ENCODE measurements around the gene GPATCH3.

GPATCH3 gene

GRCh38 chr1:26921126-26921539 lies 20.9 kb upstream of the GPATCH3 start:
- POLR2A ChIA-PET: interaction anchor here (0.9 kb wide), 1 partner anchor 31 kb away, joined by 3 read pairs; the partner anchor contains the start of gene GPN2
- DNase-seq (ENCODE audit: low read depth, low spot score): no peak
- H3K4me3 ChIP-seq (ENCODE audit: low read depth, low read length): peak overlapping the region; percentile 56
- CTCF ChIA-PET: interaction anchor here (0.7 to 0.8 kb wide), 3 partner anchors 35 to 76 kb away, joined by 3 read pairs; no protein-coding TSS in a partner anchor
- no peak for TF ChIP-seq CTCF (IDR thresholded peaks at IDR 0.05; ENCODE audit: insufficient read depth, low read length, missing control alignments)

- no peak overlapping the region for H3K4me3 ChIP-seq (ENCODE audit: low read depth, low read length)
- ChIA-PET POLR2A (no interaction called here), CTCF (no interaction called here)
- TF ChIP-seq CTCF (IDR thresholded peaks at IDR 0.05; ENCODE audit: insufficient read depth, low read length, missing control alignments): no peak
- DNase-seq (ENCODE audit: low read depth, low spot score): no peak
Observed at GRCh38 chr1:26915204-26915842, 15.1 kb upstream of the GPATCH3 start.

- no peak within 1 kb of the TSS for H3K4me3 ChIP-seq (ENCODE audit: low read depth, low read length)
- POLR2A ChIA-PET: no interaction called here
- CTCF ChIA-PET: no interaction called here
- DNase-seq (ENCODE audit: low read depth, low spot score): no peak
- TF ChIP-seq CTCF (IDR thresholded peaks at IDR 0.05; ENCODE audit: insufficient read depth, low read length, missing control alignments): no peak
Observed at GRCh38 chr1:26913754-26914619, 13.7 kb upstream of the GPATCH3 start, which contains the start of gene NR0B2. Gene NR0B2, minus strand, starts transcription at chr1:26913975. Its CDS starts 35 bp downstream, at chr1:26913940.

GRCh38 chr1:26913389-26913753 lies 13.1 kb upstream of the GPATCH3 start:
- DNase-seq (ENCODE audit: low read depth, low spot score): no peak
- ChIA-PET CTCF (no interaction called here), POLR2A (no interaction called here)
- no peak for TF ChIP-seq CTCF (IDR thresholded peaks at IDR 0.05; ENCODE audit: insufficient read depth, low read length, missing control alignments)
- H3K4me3 ChIP-seq (ENCODE audit: low read depth, low read length): no peak overlapping the region

- no peak overlapping the region for H3K4me3 ChIP-seq (ENCODE audit: low read depth, low read length)
- POLR2A ChIA-PET: no interaction called here
- no peak for DNase-seq (ENCODE audit: low read depth, low spot score)
- no peak for TF ChIP-seq CTCF (IDR thresholded peaks at IDR 0.05; ENCODE audit: insufficient read depth, low read length, missing control alignments)
- CTCF ChIA-PET: no interaction called here
Observed at GRCh38 chr1:26912147-26912490, 11.9 kb upstream of the GPATCH3 start.

GRCh38 chr1:26911399-26912146 lies 11.3 kb upstream of the GPATCH3 start:
- no peak for TF ChIP-seq CTCF (IDR thresholded peaks at IDR 0.05; ENCODE audit: insufficient read depth, low read length, missing control alignments)
- ChIA-PET CTCF (no interaction called here), POLR2A (no interaction called here)
- H3K4me3 ChIP-seq (ENCODE audit: low read depth, low read length): no peak overlapping the region
- DNase-seq (ENCODE audit: low read depth, low spot score): no peak
